Muscle of arm (tissue), 12 donors: Measurements from ENCODE around the gene CNIH2. TPM values are rescaled to one million over a fixed set of nuclear protein-coding genes. Genes with fewer than 3 reads are reported as not detected.
A peak's percentile ranks its signal among the peaks of the same experiment; 100 is the strongest.
"Not testable (repeated sequence)": the region's sequence is repeated elsewhere in the genome, so short reads cannot be mapped to it uniquely, and the experiment has no call there.

Experiments used
- DNase-seq: peaks from one replicate; pipeline ENCODE4 v3.0.0-alpha.2; 2013
- polyA plus RNA-seq, 12 donors: library from polyadenylated mRNA; unstranded; fragments of 120-200 nt; gene quantifications; one replicate each; pipeline ENCODE4 v1.2.1, GENCODE V29; 2013; ENCODE audit not compliant: insufficient read length in 12 of 12

The CNIH2 gene
- polyA plus RNA-seq, 12 donors = 1.6 to 9.4 (median 4.7) TPM; not detected in 1

DNA sequence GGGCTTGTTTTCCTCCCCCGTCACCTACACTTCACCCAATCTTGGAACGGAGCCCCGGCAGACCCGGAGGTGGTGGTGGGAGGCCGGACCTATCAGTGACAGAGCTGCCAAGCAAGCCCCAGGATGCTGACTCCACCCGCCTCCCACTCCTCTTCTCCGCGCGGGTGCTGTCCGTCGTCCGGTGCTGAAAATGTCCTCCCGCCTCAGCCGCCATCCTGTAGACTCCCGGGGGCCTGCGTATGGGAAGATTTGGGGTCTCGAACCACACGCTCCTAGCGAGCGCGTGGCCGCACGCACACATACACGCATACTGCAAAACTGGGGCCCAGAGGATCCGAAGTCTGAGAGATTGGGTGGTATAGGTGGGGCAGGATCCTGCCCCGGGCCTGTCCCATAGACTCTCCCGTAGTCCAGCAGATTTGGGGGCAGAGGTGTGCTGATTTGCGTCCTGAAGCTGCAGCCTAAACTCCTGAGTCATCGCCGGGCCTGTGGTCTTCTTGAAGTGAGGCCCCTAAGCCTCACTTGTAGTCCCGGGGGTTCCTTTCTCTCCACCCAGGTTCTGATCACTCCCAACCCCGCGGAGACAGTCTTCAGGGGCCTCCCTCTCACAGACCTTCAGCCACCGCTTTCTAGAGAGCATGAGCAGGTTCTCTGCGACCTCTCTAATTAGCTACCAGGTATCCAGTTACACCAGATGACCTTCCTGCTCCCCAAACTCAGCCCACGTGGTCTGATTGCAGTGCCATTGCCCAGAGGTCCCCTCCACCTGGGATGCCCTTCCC lies 11.8 kb downstream of the CNIH2 start:
- DNase-seq = no peak

DNA sequence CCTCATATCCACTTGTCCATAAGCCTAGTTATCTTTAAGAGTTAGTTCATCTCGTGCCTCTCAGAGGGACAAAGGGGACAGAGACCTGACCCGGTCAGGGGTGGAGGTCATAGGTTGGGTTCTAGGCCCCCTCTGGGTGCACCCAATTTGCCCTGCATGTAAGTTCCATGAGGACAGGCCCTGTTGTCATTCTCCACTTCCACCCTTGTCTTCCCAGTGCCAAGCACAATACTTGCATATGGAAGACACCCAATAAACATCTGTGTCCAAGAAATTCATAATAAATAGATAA lies 12.3 kb downstream of the CNIH2 start:
- DNase-seq = no peak

DNA sequence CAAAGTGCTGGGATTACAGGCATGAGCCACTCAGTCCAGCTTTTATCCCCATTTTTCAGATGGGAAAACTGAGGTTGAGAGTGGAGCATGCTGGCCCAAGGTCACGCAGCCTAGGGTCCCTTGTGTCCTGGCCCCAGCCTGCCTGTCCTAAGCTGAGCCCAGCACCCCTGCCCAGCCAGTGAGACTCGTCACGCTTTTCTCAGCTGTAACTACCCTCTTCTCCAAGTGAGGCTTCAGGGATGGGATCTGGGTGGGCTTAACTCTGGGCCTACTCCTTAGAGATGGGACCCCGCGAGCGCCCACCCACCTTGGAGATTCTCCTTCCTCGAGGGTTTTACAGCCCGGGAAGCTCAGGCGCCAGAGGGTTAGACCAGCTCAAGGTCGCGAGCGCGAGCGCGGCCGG lies 13.3 kb downstream of the CNIH2 start:
- no peak for DNase-seq

DNA sequence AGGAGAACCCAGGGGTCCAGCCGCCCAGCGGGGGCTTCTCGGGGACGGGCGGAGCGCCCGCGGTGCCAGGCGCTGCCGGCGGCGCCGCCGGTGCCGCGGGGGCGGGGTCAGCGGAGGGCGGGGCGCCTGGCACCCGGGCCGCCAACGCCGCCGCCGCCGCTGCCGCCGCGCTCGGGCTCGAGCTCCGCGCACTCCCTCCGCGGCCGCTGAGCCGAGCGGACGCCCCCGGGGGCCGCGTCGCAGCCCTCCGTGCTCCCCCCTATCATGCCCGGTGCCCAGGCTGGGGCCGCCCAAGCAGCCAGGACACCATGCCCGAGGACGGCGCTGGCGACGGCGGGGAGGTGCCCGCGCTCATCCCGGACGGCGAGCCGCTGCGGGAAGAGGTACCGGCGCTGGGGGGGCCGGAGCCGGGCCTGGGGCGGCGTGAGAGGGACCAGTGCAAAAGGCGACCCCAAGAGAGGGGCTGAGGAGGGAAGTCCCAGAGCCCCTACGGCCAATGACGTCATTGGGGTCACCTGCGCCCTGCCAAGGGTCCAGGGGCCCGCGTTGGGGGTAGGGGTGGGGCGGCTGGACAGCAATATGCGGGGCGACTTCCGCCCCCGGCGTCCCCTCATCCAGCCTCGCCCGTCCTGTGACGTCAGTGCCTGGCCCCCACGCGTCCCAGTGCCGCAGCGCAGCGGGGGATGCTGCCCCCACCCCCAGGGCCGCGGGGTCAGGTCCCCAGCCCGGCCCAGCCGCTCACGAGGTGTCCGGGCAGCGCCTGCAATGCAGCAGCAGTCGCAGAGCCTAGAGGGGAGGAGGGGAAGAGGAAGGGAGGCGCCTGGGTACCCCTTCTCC lies 13.9 kb downstream of the CNIH2 start, which contains the start of gene TMEM151A:
Gene TMEM151A (plus strand): TSS at position 189 of the 837 bp plus-strand sequence. CDS start 120 bp downstream, at position 309.
- no peak for DNase-seq

DNA sequence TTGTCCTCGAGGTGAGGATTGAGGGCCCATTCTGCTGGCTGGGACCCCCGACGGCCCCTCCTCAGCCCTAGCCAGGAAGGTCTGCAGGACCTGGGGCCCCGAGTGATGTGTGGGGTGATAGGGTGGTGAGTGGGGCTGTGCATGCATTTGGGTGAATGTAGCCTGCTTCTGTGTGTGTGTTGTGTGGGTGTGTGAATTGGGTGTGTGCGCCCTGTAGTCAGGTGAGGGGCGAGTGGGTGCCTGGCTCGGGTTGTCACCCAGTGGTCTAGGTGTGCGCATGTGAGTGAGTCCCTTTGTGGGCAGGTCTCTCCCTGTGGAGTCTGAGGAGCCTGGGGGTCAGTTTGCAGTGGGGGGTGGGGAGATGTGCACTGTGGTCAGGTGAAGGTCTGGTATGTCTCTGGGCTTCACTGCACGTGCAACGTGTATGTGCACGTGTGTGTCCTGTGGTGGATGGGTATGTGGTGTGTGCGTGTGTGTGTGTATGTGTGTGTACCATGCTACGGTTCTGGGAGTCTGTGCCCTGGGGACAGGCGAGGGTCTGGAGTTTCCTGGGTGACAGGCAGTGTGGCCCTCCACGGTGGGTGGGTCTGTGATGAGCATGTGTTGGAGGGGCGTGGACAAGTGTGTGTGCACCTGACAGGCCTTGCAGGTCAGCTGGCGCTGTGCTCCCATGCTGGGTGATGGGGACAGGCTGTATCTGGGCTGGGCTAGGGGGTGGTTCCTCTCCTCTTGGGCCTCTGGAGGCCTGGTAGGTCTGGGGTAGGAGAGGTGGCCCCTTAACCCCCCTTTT lies 14.8 kb downstream of the CNIH2 start:
- DNase-seq = no peak

DNA sequence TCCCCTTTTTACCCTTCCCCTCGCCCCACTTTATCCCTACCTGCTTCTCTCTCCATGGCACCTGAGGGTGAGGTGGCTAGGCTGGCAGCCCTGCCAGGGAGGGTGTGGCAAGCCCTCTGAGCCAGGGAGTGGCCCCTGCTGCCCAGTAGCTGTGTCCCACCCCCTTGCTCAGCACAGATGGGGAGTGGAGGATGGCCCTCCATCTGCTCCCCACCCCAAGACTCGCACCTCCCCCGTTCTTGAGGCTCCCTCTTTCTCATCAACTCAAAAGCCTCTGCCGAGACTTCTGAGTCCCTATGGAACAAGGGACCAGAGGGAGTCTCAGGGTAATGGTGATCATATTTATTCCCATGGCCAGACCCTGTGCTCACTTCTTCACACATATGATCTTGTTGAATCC lies 15.4 kb downstream of the CNIH2 start:
- DNase-seq = no peak

DNA sequence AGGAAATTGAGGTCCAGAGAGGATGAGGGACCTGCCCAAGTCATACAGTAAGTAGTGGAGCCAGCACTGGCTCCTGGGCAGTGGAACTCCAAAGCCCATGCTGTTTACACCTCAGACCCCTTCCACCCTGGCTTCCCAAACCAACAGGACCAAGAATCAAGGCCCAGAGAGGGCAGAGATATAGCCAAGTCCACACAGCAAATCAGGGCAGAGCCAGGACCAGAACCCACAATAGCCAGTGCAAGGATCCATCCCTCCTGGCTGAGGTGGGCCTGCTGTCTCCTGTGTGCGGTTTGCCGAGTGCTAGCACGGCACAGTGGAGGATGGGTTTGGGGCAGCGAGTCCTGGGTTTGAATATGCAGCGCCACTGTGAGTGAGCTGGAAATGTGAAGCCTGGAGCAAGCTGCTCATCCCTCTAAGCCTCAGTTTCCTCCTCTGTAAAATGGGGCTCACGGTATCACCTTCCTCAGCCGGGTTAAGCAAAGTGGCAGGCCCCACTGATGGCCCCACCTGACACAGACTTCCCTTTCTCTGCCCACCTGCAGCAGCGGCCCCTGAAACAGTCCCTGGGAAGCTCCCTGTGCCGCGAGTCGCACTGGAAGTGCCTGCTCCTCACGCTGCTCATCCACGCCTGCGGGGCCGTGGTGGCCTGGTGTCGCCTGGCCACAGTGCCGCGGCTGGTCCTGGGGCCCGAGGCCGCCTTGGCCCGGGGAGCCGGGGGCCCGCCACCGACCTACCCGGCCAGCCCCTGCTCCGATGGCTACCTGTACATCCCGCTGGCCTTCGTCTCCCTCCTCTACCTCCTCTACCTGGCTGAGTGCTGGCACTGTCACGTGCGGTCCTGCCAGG lies 16.0 kb downstream of the CNIH2 start:
- no peak for DNase-seq

DNA sequence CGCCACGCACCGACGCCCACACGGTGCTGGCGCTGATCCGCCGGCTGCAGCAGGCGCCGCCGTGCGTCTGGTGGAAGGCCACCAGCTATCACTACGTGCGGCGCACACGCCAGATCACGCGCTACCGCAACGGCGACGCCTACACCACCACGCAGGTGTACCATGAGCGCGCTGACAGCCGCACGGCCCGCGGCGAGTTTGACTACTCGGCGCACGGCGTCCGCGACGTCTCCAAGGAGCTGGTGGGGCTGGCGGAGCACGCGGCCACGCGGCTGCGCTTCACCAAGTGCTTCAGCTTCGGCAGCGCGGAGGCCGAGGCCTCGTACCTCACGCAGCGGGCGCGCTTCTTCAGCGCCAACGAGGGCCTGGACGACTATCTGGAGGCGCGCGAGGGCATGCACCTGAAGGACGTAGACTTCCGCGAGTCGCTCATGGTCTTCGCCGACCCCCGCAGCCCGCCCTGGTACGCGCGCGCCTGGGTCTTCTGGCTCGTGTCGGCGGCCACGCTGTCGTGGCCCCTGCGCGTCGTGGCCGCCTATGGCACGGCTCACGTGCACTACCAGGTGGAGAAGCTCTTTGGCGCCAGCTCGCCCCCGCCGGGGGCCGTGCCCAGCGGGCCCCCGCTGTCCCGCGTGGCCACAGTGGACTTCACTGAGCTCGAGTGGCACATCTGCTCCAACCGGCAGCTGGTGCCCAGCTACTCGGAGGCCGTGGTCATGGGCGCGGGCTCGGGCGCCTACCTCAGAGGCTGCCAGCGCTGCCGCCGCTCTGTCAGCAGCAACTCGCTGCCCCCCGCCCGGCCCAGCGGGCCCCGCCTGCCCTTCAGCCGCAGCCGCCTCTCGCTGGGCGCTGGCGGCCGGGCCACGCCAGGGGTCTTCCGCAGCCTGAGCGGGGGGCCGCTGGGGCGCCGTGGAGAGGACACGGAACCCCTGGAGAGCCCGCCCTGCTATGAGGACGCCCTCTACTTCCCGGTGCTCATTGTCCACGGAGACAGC lies 16.9 kb downstream of the CNIH2 start:
- DNase-seq = no peak

DNA sequence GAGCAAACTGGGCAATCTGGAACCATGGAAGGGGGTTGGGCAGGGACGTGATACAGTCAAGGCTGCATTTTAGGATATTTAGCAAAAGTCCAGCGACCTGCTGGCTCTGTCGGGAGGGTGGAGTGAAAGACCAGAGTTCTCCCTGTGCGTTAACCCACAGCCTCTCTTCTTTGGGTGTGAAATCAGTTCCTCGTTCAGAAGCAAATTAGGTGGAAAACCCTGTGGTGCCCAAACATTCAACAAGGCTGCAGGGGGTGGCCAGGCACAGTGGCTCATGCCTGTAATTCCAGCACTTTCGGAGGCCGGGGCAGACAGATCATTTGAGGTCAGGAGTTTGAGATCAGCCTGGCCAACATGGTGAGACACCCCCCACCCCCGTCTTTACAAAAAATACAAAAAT lies 19.6 kb downstream of the CNIH2 start:
- DNase-seq = no peak

DNA sequence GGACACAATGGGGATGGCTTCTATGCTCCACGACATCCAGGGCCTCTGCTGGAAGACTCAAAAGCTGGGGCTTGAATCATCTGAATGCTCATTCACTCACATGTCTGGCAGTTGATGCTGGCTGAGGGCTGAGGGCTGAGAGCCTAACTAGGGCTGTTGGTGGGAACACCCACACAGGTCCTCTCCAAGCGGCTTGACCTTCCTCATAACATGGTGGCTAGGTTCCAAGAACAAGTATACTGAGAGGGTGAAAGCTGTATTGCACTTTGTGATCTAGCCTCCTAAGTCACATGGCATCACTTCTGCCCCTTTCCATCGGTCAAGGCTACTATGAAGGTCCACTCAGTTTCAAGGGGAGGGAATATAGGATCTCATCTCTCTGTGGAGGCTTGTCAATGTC lies 21.2 kb downstream of the CNIH2 start:
- DNase-seq = no peak

DNA sequence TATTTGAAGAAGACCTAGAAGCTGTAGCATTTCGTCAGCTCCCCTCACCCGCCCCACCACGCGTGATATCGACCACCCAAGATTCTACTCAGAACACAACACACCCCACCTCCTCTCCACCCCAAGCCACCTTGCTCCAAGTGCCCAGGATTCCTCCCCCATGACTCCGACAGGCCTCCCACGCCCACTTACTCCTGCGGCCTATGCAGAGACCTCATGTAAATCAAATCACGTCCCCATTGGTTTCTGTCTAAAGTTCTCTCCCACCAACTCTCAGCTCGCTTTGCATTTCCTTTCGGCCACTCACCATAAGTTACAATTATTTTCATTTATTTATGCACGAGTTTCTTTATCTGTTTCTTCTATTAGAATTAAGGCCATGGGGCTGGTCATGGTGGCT lies 24.7 kb downstream of the CNIH2 start:
- DNase-seq = no peak

DNA sequence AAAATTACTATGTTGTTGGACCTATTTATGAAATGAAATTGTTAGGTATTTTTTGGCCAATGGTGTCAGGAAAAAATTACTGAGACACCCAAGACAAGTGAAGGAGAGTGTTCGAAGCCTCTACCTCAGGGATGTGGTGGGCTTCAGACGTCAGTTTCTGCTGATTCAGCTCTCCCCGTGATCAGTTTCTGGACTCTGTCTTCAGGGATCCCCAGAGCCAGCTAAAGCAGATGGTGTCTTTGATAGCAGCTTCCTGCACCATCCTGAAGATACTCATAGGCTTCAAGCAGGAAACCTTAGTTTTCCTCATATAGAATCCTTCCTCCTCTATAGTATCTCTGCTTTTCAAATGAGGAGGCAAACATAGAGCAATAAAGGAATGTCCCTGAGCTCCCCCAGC lies 31.5 kb downstream of the CNIH2 start:
- no peak for DNase-seq

DNA sequence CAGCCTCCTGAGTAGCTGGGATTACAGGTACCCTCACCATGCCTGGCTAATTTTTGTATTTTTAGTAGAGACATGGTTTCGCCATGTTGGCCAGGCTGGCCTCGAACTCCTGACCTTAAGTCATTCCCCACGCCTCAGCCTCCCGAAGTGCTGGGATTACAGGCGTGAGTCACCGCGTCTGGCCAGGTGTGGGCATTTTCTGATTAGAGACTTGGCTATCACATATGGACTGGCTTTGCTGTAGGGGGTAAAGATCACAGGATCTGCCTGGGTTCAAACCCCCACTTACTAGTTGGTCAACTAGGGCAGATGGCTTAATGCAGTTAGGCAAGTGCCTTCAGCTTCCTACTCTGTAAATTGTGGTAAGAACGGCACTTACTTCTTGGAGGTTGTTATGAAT lies 32.3 kb downstream of the CNIH2 start:
- no peak for DNase-seq

DNA sequence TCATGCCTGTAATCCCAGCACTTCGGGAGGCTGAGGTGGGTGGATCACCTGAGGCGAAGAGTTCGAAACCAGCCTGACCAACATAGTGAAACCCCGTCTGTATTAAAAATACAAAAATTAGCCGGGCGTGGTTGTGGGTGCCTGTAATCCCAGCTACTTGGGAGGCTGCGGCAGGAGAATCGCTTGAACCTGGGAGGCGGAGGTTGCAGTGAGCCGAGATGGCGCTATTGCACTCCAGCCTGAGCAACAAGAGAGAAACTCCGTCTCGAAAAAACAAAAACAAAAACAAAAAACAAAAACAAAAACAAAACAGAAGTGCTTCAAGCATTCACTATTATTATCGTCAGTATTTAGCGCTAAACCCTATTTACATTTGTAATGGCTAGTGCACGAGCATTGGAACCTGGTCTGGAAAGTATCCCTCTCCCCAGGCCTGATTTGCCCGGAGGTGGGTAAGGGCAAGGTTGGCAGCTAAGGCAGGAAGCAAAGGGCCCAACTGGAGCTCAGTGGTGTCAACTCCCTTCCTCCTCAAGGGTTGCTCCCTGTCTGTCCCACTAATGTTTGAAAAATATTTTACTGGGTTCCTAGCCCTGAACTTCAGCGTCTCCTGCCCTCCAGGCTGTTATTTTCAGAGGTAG lies 32.9 kb downstream of the CNIH2 start:
- DNase-seq = not testable (repeated sequence)

DNA sequence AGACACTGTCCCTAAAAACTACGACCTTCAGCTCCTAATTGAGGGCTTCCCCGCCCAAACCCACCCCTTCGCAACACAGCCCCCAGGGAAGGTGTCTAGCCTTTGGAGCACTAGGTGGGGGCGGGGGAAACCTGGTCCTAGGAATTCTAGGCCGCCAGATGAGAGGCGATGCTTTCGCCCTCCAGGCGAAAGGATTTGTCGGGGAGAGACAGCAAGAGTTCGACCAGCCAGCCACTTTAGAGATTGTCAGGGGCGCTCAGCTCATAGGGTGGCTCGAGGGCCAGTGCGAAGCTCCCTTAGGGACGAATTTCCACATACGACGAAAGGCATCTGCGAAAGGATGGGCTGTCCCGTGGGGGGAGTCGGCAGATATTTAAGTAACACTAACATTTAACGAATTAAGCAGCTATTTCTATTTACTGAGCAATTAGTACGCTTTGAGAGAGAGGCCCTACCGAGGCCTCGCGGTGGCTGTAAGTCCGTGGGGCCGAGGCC lies 33.5 kb downstream of the CNIH2 start:
- DNase-seq = no peak

DNA sequence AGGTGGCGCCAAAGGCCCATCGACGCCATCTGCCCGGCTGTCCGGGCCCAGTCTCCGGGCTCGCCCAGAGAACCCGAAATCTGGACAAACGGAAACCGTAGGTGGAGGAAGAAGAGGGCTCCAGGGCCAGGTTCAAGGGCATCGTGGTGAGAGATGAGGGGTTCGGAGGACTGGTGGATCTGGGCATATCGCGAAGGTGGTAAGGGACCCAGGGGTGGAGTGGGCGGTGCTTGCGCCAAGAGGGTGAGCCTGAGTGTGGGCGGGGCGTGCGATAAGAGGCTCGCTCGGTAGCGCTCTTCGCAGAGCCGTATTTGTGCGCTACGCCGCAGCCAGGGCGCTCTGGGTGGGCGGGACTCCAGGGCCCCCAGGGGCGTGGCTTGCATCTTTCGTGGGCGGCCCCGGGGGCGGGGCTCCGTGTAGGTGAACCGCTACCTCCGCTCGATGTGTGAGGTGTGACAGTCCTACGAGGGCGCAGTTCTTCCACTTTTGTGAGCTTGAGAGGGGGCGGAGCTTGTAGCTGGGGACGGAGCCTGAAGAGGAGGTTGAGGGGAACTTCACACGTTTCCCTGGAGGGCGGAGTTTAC lies 34.1 kb downstream of the CNIH2 start:
- peak; percentile 92 for DNase-seq

DNA sequence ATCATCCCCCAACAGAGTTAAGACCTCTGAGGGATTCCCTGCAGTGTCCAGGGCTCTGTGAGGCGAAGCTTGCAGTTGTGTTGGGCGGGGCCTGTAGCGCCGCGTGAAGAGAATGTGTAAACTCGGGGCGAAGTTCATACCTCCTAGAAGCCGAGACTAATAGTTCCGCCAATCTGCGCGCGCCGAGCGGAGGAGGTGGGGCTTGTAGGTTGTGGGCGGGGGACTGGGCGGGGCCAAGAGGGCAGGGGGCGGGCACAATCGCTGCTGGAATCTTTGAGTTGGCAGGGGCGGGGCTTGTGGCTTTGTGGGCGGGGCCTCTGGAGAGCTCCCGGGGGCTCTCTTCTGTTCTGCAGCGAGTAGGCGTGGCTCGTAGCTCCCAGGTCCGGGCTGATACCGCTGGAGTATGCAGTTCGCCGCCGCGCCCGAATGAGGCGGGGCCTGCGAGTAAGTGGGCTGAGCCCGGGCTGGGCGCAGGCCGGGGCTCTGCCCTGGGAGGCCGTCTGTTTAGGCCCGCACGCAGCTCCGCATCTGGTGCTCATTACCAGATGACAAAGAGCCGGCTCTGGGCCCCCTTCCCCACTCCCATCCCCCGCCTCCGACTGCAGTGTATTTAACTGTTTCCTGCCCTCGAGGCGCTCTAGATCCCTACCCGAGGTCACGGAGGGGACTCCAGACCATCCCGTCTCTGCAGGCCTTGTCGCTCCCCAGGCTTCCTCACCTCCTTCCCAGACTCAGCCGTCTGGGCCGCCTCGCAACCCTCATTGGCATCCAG lies 34.8 kb downstream of the CNIH2 start:
- peak; percentile 97 for DNase-seq
